OCI-LY1 (cell line): ENCODE data around the gene PGAM2.

Source experiments
- EZH2 ChIP-seq: fragments of 200-600 bp; sonication (generic), shearing (Covaris generic); IDR thresholded peaks from 2 replicates; pipeline ENCODE4 v1.8.0; 2017; ENCODE audit warnings: borderline replicate concordance, mixed run types, mild to moderate bottlenecking, antibody characterized with exemption, low read length, moderate library complexity, mixed read lengths
- TF ChIP-seq, protein P1 (sequence below): fragments of 200-600 bp; sonication (generic), shearing (Covaris generic); IDR thresholded peaks from 2 replicates; pipeline ENCODE4 v1.5.1; 2017; ENCODE audit warnings: mild to moderate bottlenecking, antibody characterized with exemption, low read length, moderate library complexity, mixed read lengths

DNA sequence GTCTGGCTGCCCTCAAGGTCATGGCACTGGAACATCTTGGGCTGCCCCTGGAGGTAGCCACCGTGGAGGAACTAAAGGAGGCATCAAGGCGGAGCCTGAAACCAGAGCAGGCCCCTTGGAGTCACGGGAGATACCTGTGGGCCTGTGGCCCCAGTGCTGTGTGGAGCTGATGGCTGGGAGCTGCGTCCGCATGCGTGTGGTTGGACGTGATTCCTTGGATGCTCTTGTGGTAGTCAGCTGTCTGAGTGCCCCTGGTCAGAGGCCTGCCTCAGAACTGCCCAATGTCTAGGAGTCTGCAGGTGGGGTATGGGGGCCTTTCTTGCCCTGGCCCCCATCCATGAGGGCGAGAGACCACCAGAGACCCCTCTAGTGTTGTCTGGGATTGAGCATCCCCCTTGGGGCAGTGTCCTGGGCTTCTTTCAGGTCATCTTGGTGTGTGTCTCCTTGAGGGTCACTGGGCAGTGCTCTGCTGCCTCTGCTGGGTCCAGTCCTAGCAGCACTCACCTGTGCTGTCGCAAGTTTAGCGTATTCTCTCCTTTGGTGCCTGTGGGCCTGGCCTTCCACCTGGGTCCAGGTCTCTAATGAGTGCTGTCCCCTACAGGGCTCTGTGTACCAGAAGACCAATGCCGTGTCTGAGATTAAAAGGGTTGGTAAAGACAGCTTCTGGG lies 8.1 kb downstream of the PGAM2 start:
- TF ChIP-seq, protein P1, sequence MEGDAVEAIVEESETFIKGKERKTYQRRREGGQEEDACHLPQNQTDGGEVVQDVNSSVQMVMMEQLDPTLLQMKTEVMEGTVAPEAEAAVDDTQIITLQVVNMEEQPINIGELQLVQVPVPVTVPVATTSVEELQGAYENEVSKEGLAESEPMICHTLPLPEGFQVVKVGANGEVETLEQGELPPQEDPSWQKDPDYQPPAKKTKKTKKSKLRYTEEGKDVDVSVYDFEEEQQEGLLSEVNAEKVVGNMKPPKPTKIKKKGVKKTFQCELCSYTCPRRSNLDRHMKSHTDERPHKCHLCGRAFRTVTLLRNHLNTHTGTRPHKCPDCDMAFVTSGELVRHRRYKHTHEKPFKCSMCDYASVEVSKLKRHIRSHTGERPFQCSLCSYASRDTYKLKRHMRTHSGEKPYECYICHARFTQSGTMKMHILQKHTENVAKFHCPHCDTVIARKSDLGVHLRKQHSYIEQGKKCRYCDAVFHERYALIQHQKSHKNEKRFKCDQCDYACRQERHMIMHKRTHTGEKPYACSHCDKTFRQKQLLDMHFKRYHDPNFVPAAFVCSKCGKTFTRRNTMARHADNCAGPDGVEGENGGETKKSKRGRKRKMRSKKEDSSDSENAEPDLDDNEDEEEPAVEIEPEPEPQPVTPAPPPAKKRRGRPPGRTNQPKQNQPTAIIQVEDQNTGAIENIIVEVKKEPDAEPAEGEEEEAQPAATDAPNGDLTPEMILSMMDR: no peak
- no peak for TF ChIP-seq EZH2
